D721Med (cell line): ENCODE data around the gene PDE8A.

Source experiments
- DNase-seq: peaks from one replicate; pipeline ENCODE4 v3.0.0; 2011; ENCODE audit warnings: low spot score; ENCODE audit not compliant: insufficient read length
- FAIRE-seq: peaks from 2 replicates; lab custom pipeline; 2011; peaks lifted over from hg19 to GRCh38; lab: Jason Lieb, UNC
- CTCF ChIP-seq: IDR thresholded peaks from 2 replicates; pipeline ENCODE4 v1.5.1; 2012; ENCODE audit warnings: mild to moderate bottlenecking, control low read depth; ENCODE audit not compliant: insufficient read depth; ENCODE audit errors: missing control alignments

PDE8A gene

DNA sequence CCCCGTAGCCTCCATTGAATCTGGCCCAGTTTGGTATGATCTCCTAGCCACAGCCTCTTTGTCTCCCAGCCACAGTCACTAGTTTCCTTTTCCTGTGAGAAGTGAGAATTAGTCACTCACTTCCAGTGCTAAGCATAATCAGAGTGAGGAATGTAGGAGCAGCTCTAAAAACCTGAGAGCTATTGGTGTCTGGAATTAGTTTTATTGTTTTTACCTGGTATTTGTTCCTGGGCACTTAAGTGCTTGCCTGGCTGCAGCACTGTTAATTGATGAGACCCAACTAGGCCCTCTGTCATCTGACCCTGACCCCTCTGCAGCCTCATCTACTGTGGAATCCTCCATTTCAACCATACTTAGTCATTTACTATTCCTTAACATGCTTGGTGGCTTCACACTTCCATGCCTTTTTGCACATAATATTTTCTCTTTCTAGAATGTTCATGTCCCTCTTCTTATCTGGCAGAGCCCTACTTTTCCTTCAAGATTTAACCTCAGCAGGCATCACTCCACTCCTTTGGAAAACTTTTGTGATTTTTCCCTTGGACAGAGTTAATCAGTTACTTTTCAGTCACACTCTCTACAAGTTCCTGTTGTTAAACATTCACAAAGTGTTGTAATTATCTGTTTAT lies 48.8 kb downstream of the PDE8A start:
- DNase-seq: no peak
- no peak for FAIRE-seq
- TF ChIP-seq CTCF: no peak

- FAIRE-seq (no peak), DNase-seq (no peak)
- no peak for TF ChIP-seq CTCF
Measured at GRCh38 chr15:85031086-85031943, 49.7 kb downstream of the PDE8A start.

DNA sequence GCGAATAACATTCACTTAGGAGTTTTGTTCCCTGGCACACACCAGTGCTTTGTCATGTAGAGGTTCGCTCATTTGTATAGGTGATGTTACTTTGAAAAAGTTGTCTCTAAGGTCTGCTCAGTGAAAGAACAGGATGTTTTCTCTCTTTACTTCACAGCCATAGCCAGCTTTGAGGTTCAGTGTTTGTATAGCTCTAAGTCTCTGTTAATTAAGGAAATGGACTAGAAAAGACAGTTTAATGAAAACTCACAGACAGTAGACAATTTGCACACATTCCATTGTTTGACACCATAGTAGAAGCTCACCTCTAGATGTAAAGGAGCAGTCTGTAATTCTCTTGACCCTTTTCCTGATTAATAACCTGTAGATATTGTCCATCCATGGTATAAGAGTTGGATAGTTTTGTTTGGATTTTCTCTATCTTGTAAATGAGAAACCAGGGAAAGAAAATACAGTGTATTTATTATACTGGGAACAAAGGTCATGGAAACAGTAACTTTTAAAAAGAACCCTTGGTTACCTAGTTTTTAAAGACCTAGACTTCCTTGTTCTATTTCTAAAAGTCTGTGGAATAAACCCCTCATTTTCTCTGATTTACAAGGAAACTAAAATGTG lies 50.4 kb downstream of the PDE8A start:
- FAIRE-seq (no peak), DNase-seq (no peak)
- no peak for TF ChIP-seq CTCF

DNA sequence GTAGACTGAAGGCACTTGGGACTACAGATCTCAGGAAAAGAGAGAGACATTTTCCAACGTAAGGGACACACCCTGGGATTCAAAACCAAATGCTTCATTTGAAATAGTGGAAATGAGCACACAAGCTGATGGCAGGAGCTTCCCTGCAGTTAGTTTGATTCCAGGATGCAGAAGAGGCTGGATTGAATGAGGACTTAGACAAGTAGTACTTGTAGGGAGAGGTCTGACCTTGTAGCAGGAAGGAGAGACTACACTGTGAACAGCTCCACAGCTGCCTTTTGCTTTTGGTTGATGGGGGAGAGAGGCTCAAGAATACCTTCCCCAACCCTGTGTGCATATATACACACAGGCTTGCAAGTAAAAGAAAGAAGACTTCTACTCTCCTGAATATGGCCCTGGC lies 51.5 kb downstream of the PDE8A start:
- FAIRE-seq (no peak), DNase-seq (no peak)
- TF ChIP-seq CTCF: no peak

GRCh38 chr15:85034276-85034675 lies 52.6 kb downstream of the PDE8A start:
- FAIRE-seq: no peak
- no peak for DNase-seq
- no peak for TF ChIP-seq CTCF

- DNase-seq (no peak), FAIRE-seq (no peak)
- TF ChIP-seq CTCF: no peak
Measured at GRCh38 chr15:85035980-85036379, 54.3 kb downstream of the PDE8A start.
